RWPE2 (cell line): ENCODE data around the gene DPY19L3.

Source experiments
- ATAC-seq: fragments of 200-7000 bp; cut with Tn5 transposase; 3 replicates; pipeline ENCODE4 v1.9.1; 2021; ENCODE audit warnings: low read depth
- DNase-seq: peaks from one replicate; pipeline ENCODE4 v3.0.0-alpha.2; 2020; ENCODE audit warnings: low spot score
- H3K27ac ChIP-seq: fragments of 450-650 bp; 2 replicates; pipeline ENCODE4 v1.5.1; 2017; ENCODE audit warnings: mild to moderate bottlenecking; ENCODE audit not compliant: poor library complexity, severe bottlenecking
- H3K27me3 ChIP-seq: fragments of 250-450 bp; sonication (Bioruptor Pico); 2 replicates; pipeline ENCODE4 v1.5.1; 2021; ENCODE audit warnings: mild to moderate bottlenecking, moderate library complexity; ENCODE audit not compliant: insufficient read depth, poor library complexity, severe bottlenecking
- H3K36me3 ChIP-seq: fragments of 250-450 bp; sonication (Bioruptor Pico); 2 replicates; pipeline ENCODE4 v1.5.1; 2020; ENCODE audit warnings: low read depth, mild to moderate bottlenecking, moderate library complexity
- H3K4me1 ChIP-seq: fragments of 250-450 bp; sonication (Bioruptor Pico); 2 replicates; pipeline ENCODE4 v1.5.1; 2021; ENCODE audit warnings: mild to moderate bottlenecking, moderate library complexity; ENCODE audit not compliant: insufficient read depth, poor library complexity, severe bottlenecking
- H3K4me3 ChIP-seq: fragments of 250-450 bp; sonication (Bioruptor Pico); 2 replicates; pipeline ENCODE4 v1.5.1; 2021; ENCODE audit warnings: mild to moderate bottlenecking, moderate library complexity; ENCODE audit not compliant: severe bottlenecking
- H3K9me3 ChIP-seq: fragments of 250-450 bp; sonication (Bioruptor Pico); 2 replicates; pipeline ENCODE4 v1.5.1; 2021; ENCODE audit warnings: mild to moderate bottlenecking, moderate library complexity; ENCODE audit not compliant: severe bottlenecking
- CTCF ChIP-seq: fragments of 450-650 bp; IDR thresholded peaks from one replicate; pipeline ENCODE4 v1.5.1; 2017; ENCODE audit warnings: mild to moderate bottlenecking, moderate library complexity; ENCODE audit not compliant: poor library complexity, severe bottlenecking

DPY19L3 gene

GRCh38 chr19:32367063-32367462 is 38.5 kb upstream of the DPY19L3 start:
- no peak overlapping the region for H3K4me3 ChIP-seq
- H3K27ac ChIP-seq = no peak overlapping the region
- DNase-seq (no peak), ATAC-seq (no peak)
- H3K27me3 ChIP-seq = no peaks in the 10 kb centered on the region
- no peaks in the 10 kb centered on the region for H3K9me3 ChIP-seq
- TF ChIP-seq CTCF = no peak
- peaks cover 12% of the 10 kb centered on the region for H3K4me1 ChIP-seq
- H3K36me3 ChIP-seq = peaks cover 59% of the 10 kb centered on the region

GRCh38 chr19:32367948-32368536 is 37.5 kb upstream of the DPY19L3 start:
- H3K4me3 ChIP-seq = no peak overlapping the region
- no peaks in the 10 kb centered on the region for H3K9me3 ChIP-seq
- H3K27ac ChIP-seq = no peak overlapping the region
- no peaks in the 10 kb centered on the region for H3K27me3 ChIP-seq
- no peak for ATAC-seq
- H3K36me3 ChIP-seq = peaks cover 59% of the 10 kb centered on the region
- TF ChIP-seq CTCF = no peak
- no peak for DNase-seq
- peaks cover 12% of the 10 kb centered on the region for H3K4me1 ChIP-seq

- Histone ChIP-seq H3K4me3 (no peak overlapping the region), H3K9me3 (no peaks in the 10 kb centered on the region), H3K27me3 (no peaks in the 10 kb centered on the region), H3K36me3 (peaks cover 53% of the 10 kb centered on the region), H3K4me1 (peaks cover 12% of the 10 kb centered on the region), H3K27ac (no peak overlapping the region)
- ATAC-seq (no peak), DNase-seq (no peak)
- no peak for TF ChIP-seq CTCF
These were observed 36.8 kb upstream of the DPY19L3 start for GRCh38 chr19:32368787-32369186.

- no peak for TF ChIP-seq CTCF
- Histone ChIP-seq H3K4me1 (peaks cover 20% of the 10 kb centered on the region), H3K36me3 (peaks cover 48% of the 10 kb centered on the region), H3K27me3 (no peaks in the 10 kb centered on the region), H3K4me3 (no peak overlapping the region), H3K9me3 (no peaks in the 10 kb centered on the region), H3K27ac (peak overlapping the region; percentile 92)
- ATAC-seq (peak; percentile 22; the same call in 2 of the 3 replicates), DNase-seq (no peak)
These were observed 32.6 kb upstream of the DPY19L3 start for GRCh38 chr19:32372726-32373517.
